Esophagus muscularis mucosa (tissue), 4 donors: Measurements from ENCODE around the gene CLEC16A. TPM values are rescaled to one million over a fixed set of nuclear protein-coding genes. Genes with fewer than 3 reads are reported as not detected.
"Not testable (repeated sequence)": the region's sequence is repeated elsewhere in the genome, so short reads cannot be mapped to it uniquely, and the experiment has no call there.

ENCODE experiments used
- DNase-seq: peaks from one replicate; pipeline ENCODE4 v3.0.0-alpha.2; 2017; ENCODE audit errors: extremely low spot score
- H3K27ac ChIP-seq, 4 donors: fragments of 200-600 bp; sonication (generic); replicated peaks in 1 of 4; 1 replicate in 3 of 4; 2 replicates in 1 of 4; pipeline ENCODE4 v1.5.1; 2016 to 2019; ENCODE audit warnings: mild to moderate bottlenecking in 1 of 4
- H3K27me3 ChIP-seq, 4 donors: fragments of 200-600 bp; sonication (generic); one replicate each; pipeline versions ENCODE4 v1.5.1 to v1.6.0; 2016 to 2019
- H3K36me3 ChIP-seq, 4 donors: fragments of 200-600 bp; sonication (generic); one replicate each; pipeline ENCODE4 v1.5.1; 2016 to 2019
- H3K4me1 ChIP-seq, 4 donors: fragments of 200-600 bp; sonication (generic); one replicate each; pipeline ENCODE4 v1.5.1; 2016 to 2019
- H3K4me3 ChIP-seq, 4 donors: fragments of 200-600 bp; sonication (generic); 1 replicate in 2 of 4; 2 replicates in 2 of 4; pipeline ENCODE4 v1.5.1; 2016 to 2019; ENCODE audit warnings: mild to moderate bottlenecking in 4 of 4, moderate library complexity in 1 of 4
- H3K9me3 ChIP-seq, 4 donors: fragments of 200-600 bp; sonication (generic); 1 replicate in 3 of 4; 2 replicates in 1 of 4; pipeline ENCODE4 v1.5.1; 2016 to 2019
- CTCF ChIP-seq, 3 experiments: fragments of 200-600 bp in 2 of 3; fragments of 450-650 bp in 1 of 3; sonication (generic) in 2 of 3; IDR thresholded peaks; one replicate each; pipeline ENCODE4 v1.5.1; 2017 to 2019; ENCODE audit warnings: antibody characterized with exemption in 3 of 3, mild to moderate bottlenecking in 2 of 3, moderate library complexity in 1 of 3
- EP300 ChIP-seq: sonication (generic); formaldehyde crosslinking; IDR thresholded peaks from one replicate; pipeline ENCODE4 v1.6.1; 2017; ENCODE audit warnings: antibody characterized with exemption
- POLR2A ChIP-seq: fragments of 450-650 bp; IDR thresholded peaks from one replicate; pipeline ENCODE4 v1.6.1; 2017; ENCODE audit warnings: antibody characterized with exemption, moderate library complexity, mild to moderate bottlenecking, low read depth
- POLR2AphosphoS5 ChIP-seq, 2 donors: sonication (generic); formaldehyde crosslinking; IDR thresholded peaks; one replicate each; pipeline ENCODE4 v1.6.1; 2017; ENCODE audit warnings: antibody characterized with exemption in 2 of 2
- WGBS: methylation state at CpG from one replicate; pipeline ENCODE4 v1.1.5; 2018; 5-methylcytosine and 5-hydroxymethylcytosine counted together
- intact Hi-C: fragments of 100-400 bp; cut with DNase I; formaldehyde crosslinking; loops from one replicate; pipeline ENCODE4 v1.15.1; 2023
- total RNA-seq, 4 donors: library from RNA; depleted of rRNA; stranded (reverse); fragments of >200 nt; gene quantifications; one replicate each; pipeline versions ENCODE4 v1.1.0 to v1.2.1, GENCODE V29; 2016

CLEC16A gene
- total RNA-seq, 4 donors from 2014 or later = 22.3 to 34.7 (median 29.2) TPM

DNA sequence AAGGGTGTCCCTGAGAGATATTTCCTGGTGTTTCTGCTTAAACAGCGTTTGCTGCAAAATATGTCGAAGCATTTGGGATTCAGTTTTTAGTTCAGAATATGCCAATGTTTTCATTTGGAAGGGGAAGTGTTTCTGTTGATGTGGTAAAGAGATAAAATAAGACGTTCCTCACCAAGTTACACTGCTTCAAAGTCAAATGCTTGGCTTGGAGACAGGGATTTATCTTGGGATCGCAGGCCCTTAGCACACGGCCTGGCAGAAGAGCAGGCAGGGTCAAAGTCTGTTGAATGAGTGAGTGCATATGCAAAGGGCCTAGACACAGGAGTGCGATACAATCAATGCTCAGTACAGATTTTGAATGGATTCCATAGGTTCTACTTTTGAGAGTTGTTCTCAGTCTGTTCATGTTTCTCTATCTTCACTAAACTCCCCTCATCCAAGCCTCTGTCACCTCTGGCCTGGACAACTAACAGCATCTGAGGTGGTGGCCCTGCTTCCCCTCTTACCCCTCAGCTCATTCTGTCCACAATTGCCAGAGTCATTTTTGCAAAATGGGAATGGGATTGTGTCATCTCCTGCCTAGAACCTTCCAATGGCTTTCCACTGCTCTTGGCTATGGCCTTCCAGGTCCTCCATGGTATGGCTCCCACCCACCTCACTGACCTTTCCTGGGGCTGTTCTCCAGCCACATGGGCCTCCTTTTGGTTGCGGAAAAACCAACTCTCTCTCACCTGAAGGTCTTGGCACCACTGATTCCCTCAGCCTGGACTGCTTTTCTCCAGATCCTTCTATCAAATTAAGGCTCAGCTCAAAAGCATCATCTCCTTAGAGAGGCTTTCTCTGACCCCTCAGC is 5.3 kb upstream of the CLEC16A start:
- intact Hi-C loops = no loop called here
- WGBS = 52% methylated on average over 7 of the region's 7 CpGs
- H3K9me3 ChIP-seq = no peaks in the 10 kb centered on the region
- H3K36me3 ChIP-seq = peaks cover 0 to under 1% (median under 1%) of the 10 kb centered on the region in 4 donors
- H3K27ac ChIP-seq = peak overlapping the region; percentile 59 to 92 (median 90)
- H3K27me3 ChIP-seq = no peaks in the 10 kb centered on the region
- TF ChIP-seq POLR2A = no peak
- TF ChIP-seq CTCF (IDR thresholded peaks at IDR 0.05) = no peak
- TF ChIP-seq POLR2AphosphoS5 (IDR thresholded peaks at IDR 0.05) = no peak
- TF ChIP-seq EP300 = no peak
- DNase-seq = no peak
- peaks cover 87 to 91% (median 90%) of the 10 kb centered on the region in 4 donors for H3K4me1 ChIP-seq
- H3K4me3 ChIP-seq = peak overlapping the region; percentile 78 to 96 (median 88)

DNA sequence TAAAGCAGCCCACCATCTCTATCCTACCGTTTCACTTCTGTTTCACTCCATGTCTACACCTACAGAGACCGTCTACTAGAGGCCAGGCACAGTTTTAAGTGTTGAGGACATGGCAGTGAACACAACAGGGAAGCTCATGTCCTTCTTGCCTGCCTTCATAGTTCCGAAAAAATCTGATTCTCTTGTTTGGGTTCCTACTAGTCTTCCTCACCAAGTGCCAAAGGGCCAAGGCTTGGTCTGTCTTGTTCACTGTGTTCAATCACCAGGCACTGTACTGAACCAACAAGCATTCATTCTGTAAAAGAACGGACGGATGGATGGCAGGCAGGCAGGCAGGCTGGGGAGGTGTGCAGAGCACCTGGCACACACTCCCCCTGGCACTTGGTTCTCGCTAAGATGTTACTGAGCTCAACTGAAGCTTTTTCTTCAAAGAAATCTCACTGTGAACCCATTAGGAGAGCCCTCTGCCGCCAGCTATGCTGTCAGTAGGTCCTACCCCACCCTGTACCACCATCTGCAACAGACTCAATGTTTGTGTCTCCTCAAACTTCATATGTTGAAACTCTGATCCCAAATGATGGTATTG is 4.6 kb upstream of the CLEC16A start:
- DNase-seq = no peak
- Histone ChIP-seq H3K27me3 (no peaks in the 10 kb centered on the region), H3K4me1 (peaks cover 80 to 86% (median 84%) of the 10 kb centered on the region in 4 donors), H3K36me3 (no peaks in the 10 kb centered on the region), H3K9me3 (no peaks in the 10 kb centered on the region), H3K4me3 (peak overlapping the region; percentile 78 to 96 (median 88)), H3K27ac (peak overlapping the region; percentile 90 to 92 (median 92))
- no peak for TF ChIP-seq POLR2A
- no peak for TF ChIP-seq POLR2AphosphoS5 (IDR thresholded peaks at IDR 0.05)
- TF ChIP-seq CTCF (IDR thresholded peaks at IDR 0.05) = no peak
- no peak for TF ChIP-seq EP300
- intact Hi-C loops = loop anchor here (10.0 kb wide), 1 partner anchor 725 kb away; the partner anchor contains the start of gene SNN
- 85% methylated on average over 7 of the region's 7 CpGs for WGBS

GRCh38 chr16:10940501-10941079 is 3.8 kb upstream of the CLEC16A start:
- no peaks in the 10 kb centered on the region for H3K27me3 ChIP-seq
- H3K27ac ChIP-seq = peak overlapping the region; percentile 90 to 92 (median 92)
- H3K36me3 ChIP-seq = no peaks in the 10 kb centered on the region
- intact Hi-C loops = loop anchor here (10.0 kb wide), 1 partner anchor 724 kb away; the partner anchor contains the start of gene SNN
- TF ChIP-seq POLR2AphosphoS5 (IDR thresholded peaks at IDR 0.05) = peak; percentile 34 to 50
- TF ChIP-seq POLR2A = no peak
- no peak for DNase-seq
- peak overlapping the region; percentile 78 to 96 (median 88) for H3K4me3 ChIP-seq
- WGBS = 21% methylated on average over 8 of the region's 8 CpGs
- peaks cover 79 to 86% (median 83%) of the 10 kb centered on the region in 4 donors for H3K4me1 ChIP-seq
- no peaks in the 10 kb centered on the region for H3K9me3 ChIP-seq

GRCh38 chr16:10941127-10941933 is 3.0 kb upstream of the CLEC16A start:
- no peaks in the 10 kb centered on the region for H3K9me3 ChIP-seq
- 2% methylated on average over 31 of the region's 36 CpGs for WGBS
- peak overlapping the region; percentile 78 to 96 (median 88) for H3K4me3 ChIP-seq
- H3K4me1 ChIP-seq = peaks cover 79 to 86% (median 83%) of the 10 kb centered on the region in 4 donors
- DNase-seq = no peak
- intact Hi-C loops = loop anchor here (10.0 kb wide), 1 partner anchor 723 kb away; the partner anchor contains the start of gene SNN
- H3K27ac ChIP-seq = peak overlapping the region; percentile 90 to 92 (median 92)
- no peaks in the 10 kb centered on the region for H3K27me3 ChIP-seq
- H3K36me3 ChIP-seq = no peaks in the 10 kb centered on the region
- TF ChIP-seq EP300 (no peak), POLR2AphosphoS5 (IDR thresholded peaks at IDR 0.05) (no peak), POLR2A (no peak), CTCF (IDR thresholded peaks at IDR 0.05) (no peak)

GRCh38 chr16:10941935-10942351 is 2.4 kb upstream of the CLEC16A start:
- H3K4me1 ChIP-seq = peaks cover 79 to 86% (median 83%) of the 10 kb centered on the region in 4 donors
- not testable (repeated sequence) for DNase-seq, H3K36me3 ChIP-seq, H3K9me3 ChIP-seq, H3K27me3 ChIP-seq
- H3K27ac ChIP-seq = peak overlapping the region; percentile 90 to 92 (median 92)
- H3K4me3 ChIP-seq = peak overlapping the region; percentile 78 to 96 (median 88)
- intact Hi-C loops = loop anchor here (10.0 kb wide), 1 partner anchor 723 kb away; the partner anchor contains the start of gene SNN
- WGBS = no CpG with 5 or more reads among the region's 52 CpGs
